Measurements from ENCODE around the gene PLEKHJ1. TPM values are rescaled to one million over a fixed set of nuclear protein-coding genes. Genes with fewer than 3 reads are reported as not detected.

PLEKHJ1 gene
- total and polyA plus RNA-seq, 7 donors: 40.7 to 255 (median 57.3) TPM

DNA sequence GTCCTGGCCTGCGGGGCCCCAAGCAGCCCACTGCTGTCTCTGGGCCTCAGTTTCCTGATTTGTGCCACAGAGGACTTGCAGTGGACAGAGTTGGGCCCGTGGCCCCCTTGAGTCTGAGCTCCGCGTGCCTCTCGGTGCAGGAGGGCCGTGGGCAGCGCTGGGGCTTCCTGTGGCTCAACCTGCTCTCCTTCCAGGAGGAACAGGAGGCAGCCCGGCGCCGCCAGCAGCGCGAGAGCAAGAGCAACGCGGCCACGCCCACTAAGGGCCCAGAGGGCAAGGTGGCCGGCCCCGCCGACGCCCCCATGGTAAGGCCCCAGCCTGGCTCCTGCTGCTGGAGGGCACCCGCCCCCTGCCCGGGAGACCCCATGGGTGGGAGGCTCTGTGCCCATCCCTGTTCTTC is 25.9 kb downstream of the PLEKHJ1 start:
- Histone ChIP-seq H3K4me3 (no peak overlapping the region), H3K27ac (no peak overlapping the region), H3K27me3 (no peaks in the 10 kb centered on the region), H3K4me1 (peaks cover 0 to 14% (median 12%) of the 10 kb centered on the region in 4 donors), H3K9me3 (no peaks in the 10 kb centered on the region), H3K36me3 (peaks cover 34 to 76% (median 51%) of the 10 kb centered on the region in 4 donors)
- 87 to 92% methylated on average over 21 of the region's 21 CpGs for WGBS, 2 donors
- intact Hi-C loops (cut with DNase I): no loop called here
- TF ChIP-seq, protein P1, sequence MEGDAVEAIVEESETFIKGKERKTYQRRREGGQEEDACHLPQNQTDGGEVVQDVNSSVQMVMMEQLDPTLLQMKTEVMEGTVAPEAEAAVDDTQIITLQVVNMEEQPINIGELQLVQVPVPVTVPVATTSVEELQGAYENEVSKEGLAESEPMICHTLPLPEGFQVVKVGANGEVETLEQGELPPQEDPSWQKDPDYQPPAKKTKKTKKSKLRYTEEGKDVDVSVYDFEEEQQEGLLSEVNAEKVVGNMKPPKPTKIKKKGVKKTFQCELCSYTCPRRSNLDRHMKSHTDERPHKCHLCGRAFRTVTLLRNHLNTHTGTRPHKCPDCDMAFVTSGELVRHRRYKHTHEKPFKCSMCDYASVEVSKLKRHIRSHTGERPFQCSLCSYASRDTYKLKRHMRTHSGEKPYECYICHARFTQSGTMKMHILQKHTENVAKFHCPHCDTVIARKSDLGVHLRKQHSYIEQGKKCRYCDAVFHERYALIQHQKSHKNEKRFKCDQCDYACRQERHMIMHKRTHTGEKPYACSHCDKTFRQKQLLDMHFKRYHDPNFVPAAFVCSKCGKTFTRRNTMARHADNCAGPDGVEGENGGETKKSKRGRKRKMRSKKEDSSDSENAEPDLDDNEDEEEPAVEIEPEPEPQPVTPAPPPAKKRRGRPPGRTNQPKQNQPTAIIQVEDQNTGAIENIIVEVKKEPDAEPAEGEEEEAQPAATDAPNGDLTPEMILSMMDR (IDR thresholded peaks at IDR 0.05): no peak
- TF ChIP-seq EP300 (IDR thresholded peaks at IDR 0.05): no peak
- no peak for TF ChIP-seq POLR2AphosphoS5 (IDR thresholded peaks at IDR 0.05)
- TF ChIP-seq POLR2A (IDR thresholded peaks at IDR 0.05): no peak
- DNase-seq: no peak

DNA sequence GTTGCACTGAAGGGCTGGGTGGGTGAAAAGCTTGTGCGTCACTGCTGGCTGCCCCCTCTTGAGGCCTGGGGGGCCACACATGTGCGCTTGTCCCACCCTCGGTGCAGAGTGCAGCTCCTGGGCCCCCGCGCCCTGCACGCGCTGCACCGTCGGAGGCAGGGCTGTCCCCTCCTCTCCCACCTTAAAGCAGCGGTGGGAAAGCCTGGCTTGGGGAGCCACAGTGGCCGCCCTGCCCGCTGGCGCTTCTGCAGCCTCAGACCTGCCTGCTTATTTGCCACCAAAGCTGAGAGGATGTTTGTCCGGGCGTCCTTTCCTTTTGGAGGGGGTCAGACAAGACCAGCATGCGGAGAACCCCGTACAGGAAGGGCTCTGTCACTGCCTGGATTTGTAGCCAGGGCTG is 26.7 kb downstream of the PLEKHJ1 start:
- no peak for DNase-seq
- no peak for TF ChIP-seq POLR2A (IDR thresholded peaks at IDR 0.05)
- no peak for TF ChIP-seq EP300 (IDR thresholded peaks at IDR 0.05)
- TF ChIP-seq, protein P1 (IDR thresholded peaks at IDR 0.05): no peak
- no peak for TF ChIP-seq POLR2AphosphoS5 (IDR thresholded peaks at IDR 0.05)
- intact Hi-C loops (cut with DNase I): no loop called here
- H3K27ac ChIP-seq: no peak overlapping the region
- 94 to 95% methylated on average over 17 of the region's 17 CpGs for WGBS, 2 donors
- H3K27me3 ChIP-seq: no peaks in the 10 kb centered on the region
- no peak overlapping the region for H3K4me3 ChIP-seq
- H3K4me1 ChIP-seq: peaks cover 0 to 14% (median 12%) of the 10 kb centered on the region in 4 donors
- H3K9me3 ChIP-seq: no peaks in the 10 kb centered on the region
- peaks cover 31 to 76% (median 46%) of the 10 kb centered on the region in 4 donors for H3K36me3 ChIP-seq

DNA sequence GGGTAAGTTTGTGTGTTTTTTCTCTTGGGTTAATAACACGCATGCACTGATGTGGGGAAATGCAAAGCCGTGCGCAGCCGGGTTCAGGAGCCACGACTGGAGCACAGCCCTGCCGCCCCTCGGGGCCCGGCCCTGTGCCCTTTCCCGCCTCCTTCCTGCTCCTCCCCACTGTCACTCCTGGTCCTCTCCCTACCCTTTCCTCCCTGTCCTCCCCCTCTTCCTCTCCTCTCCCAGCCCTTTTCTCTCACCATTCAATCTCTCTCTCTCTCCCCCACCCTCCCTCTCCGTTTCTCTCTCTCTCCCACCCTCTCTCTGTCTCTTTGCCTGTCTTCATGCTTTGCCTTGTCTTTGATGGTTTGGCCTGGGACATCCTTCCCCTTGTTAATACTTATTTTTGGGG is 27.2 kb downstream of the PLEKHJ1 start:
- Histone ChIP-seq H3K27ac (peak overlapping the region in 1 of 4 donors; percentile 21), H3K36me3 (peaks cover 26 to 73% (median 42%) of the 10 kb centered on the region in 4 donors)

DNA sequence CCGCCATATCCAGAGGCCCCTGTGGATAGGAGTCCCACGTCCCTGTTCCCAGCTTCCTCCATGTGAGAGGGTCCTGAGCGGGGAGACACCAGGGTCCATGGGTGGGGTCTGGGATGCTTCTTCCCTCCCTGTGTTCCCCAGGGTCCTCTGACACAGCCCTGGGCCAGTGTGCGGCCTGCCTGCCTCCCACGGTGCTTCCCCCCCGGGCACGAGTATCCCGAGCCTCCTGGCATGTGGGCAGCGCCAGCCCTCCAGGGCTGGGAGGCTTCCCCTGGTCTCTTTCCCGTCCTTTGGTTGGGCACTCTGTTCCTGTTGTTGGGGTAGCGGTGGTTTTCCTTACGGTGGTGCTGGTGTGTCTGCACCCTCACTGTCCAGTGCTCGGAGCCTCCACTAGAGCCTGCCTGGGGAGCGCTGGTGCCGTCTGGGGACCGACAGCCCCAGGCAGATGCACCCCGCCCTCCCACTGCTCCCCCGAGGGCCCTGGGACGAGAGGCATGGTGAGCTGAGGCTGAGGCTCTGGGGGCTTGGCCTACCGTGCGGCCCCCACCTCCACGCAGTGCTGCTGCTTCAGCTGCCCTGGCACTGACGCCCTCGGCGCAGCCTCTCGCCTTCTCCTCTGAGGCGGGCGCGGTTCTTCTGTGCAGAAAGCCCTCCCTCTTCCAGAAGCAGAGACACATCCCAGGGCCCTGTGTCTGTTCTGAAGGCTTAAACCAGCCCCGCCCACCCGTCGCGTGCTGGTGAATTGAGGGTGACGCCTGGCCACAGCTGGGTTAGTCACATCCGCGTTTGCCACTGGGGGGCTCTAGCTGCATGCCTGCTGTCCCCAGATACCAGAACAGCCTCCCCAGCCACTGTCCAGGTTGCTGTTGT is 27.9 kb downstream of the PLEKHJ1 start:
- peak; percentile 85 for DNase-seq
- no peaks in the 10 kb centered on the region for H3K27me3 ChIP-seq

More for the DNA sequence above, 27.2 kb downstream of the PLEKHJ1 start:
- DNase-seq: no peak
- intact Hi-C loops (cut with DNase I): no loop called here
- H3K4me1 ChIP-seq: peaks cover 0 to 14% (median 12%) of the 10 kb centered on the region in 4 donors
- no peaks in the 10 kb centered on the region for H3K27me3 ChIP-seq
- TF ChIP-seq EP300 (IDR thresholded peaks at IDR 0.05) (no peak), POLR2A (IDR thresholded peaks at IDR 0.05) (no peak)
- TF ChIP-seq, protein P1 (IDR thresholded peaks at IDR 0.05): no peak
- 83 to 91% methylated on average over 10 of the region's 10 CpGs for WGBS, 2 donors
- H3K4me3 ChIP-seq: no peak overlapping the region
- H3K9me3 ChIP-seq: no peaks in the 10 kb centered on the region

More for the DNA sequence above, 27.9 kb downstream of the PLEKHJ1 start:
- Histone ChIP-seq H3K9me3 (no peaks in the 10 kb centered on the region), H3K27ac (peak overlapping the region in 3 of 4 donors; percentile 21 to 30 (median 25)), H3K36me3 (peaks cover 23 to 73% (median 35%) of the 10 kb centered on the region in 4 donors), H3K4me3 (no peak overlapping the region), H3K4me1 (peaks cover 0 to 14% (median 12%) of the 10 kb centered on the region in 4 donors)
- 71 to 74% methylated on average over 36 of the region's 36 CpGs for WGBS, 2 donors
- TF ChIP-seq POLR2AphosphoS5 (IDR thresholded peaks at IDR 0.05) (no peak), POLR2A (IDR thresholded peaks at IDR 0.05) (no peak), EP300 (IDR thresholded peaks at IDR 0.05) (no peak)
- TF ChIP-seq, protein P1 (IDR thresholded peaks at IDR 0.05): no peak
- intact Hi-C loops (cut with DNase I): no loop called here

All from sigmoid colon (tissue), 7 donors.